ENCODE measurements around the gene NR2C1.

GRCh38 chr12:95002754-95003153, 70.7 kb downstream of the NR2C1 start:
- TF ChIP-seq CTCF (IDR thresholded peaks at IDR 0.05), result no peak
- TF ChIP-seq POLR2A (IDR thresholded peaks at IDR 0.05), result no peak
